Measurements from ENCODE around the gene STX1B. TPM values are rescaled to one million over a fixed set of nuclear protein-coding genes. Genes with fewer than 3 reads are reported as not detected.
"Not testable (repeated sequence)": the region's sequence is repeated elsewhere in the genome, so short reads cannot be mapped to it uniquely, and the experiment has no call there.

The STX1B gene
- total RNA-seq, 1 donor from 2014 or later = not detected

DNA sequence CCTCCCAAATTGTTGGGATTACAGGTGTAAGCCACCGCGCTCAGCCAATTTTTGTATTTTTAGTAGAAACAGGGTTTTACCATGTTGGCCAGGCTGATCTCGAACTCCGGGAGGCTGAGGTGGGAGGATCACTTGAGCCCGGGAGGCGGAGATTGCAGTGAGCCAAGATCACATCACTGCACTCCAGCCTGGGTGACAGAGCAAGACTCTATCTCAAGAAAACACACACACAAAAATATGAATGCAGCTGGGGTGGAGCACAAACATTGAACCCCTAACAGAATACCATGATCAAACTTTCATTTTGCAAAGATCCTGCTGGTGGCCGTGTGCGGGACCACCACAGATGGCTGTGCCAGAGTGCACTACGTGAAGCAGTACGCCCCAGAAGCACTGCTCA lies 7.3 kb upstream of the STX1B start:
- not testable (repeated sequence) for H3K9me3 ChIP-seq (ENCODE audit: control insufficient read depth in 3 of 3, low read length in 3 of 3); H3K4me1 ChIP-seq (ENCODE audit: control insufficient read depth in 3 of 3, insufficient read depth in 3 of 3, low read length in 3 of 3); H3K4me3 ChIP-seq (ENCODE audit: low read length in 3 of 3); H3K27ac ChIP-seq (ENCODE audit: low read depth, low read length); H3K36me3 ChIP-seq (ENCODE audit: control insufficient read depth in 3 of 3, insufficient read depth in 3 of 3, low read length in 3 of 3); H3K9ac ChIP-seq (ENCODE audit: low read depth in 1 of 3, low read length in 3 of 3)
- H3K27me3 ChIP-seq (ENCODE audit: control insufficient read depth in 3 of 3, insufficient read depth in 3 of 3, low read length in 3 of 3) = peaks cover 9 to 19% (median 10%) of the 10 kb centered on the region in 3 donors

- H3K27ac ChIP-seq (ENCODE audit: low read depth, low read length) = no peak overlapping the region
- H3K9ac ChIP-seq (ENCODE audit: low read depth in 1 of 3, low read length in 3 of 3) = no peak overlapping the region
- no peaks in the 10 kb centered on the region for H3K36me3 ChIP-seq (ENCODE audit: control insufficient read depth in 3 of 3, insufficient read depth in 3 of 3, low read length in 3 of 3)
- no peaks in the 10 kb centered on the region for H3K9me3 ChIP-seq (ENCODE audit: control insufficient read depth in 3 of 3, low read length in 3 of 3)
- H3K27me3 ChIP-seq (ENCODE audit: control insufficient read depth in 3 of 3, insufficient read depth in 3 of 3, low read length in 3 of 3) = peaks cover 21 to 34% (median 21%) of the 10 kb centered on the region in 3 donors
- no peak overlapping the region for H3K4me3 ChIP-seq (ENCODE audit: low read length in 3 of 3)
- no peaks in the 10 kb centered on the region for H3K4me1 ChIP-seq (ENCODE audit: control insufficient read depth in 3 of 3, insufficient read depth in 3 of 3, low read length in 3 of 3)
These were observed 5.6 kb upstream of the STX1B start for GRCh38 chr16:31016018-31016417.

- H3K4me3 ChIP-seq (ENCODE audit: low read length in 3 of 3); H3K36me3 ChIP-seq (ENCODE audit: control insufficient read depth in 3 of 3, insufficient read depth in 3 of 3, low read length in 3 of 3); H3K9ac ChIP-seq (ENCODE audit: low read depth in 1 of 3, low read length in 3 of 3); H3K9me3 ChIP-seq (ENCODE audit: control insufficient read depth in 3 of 3, low read length in 3 of 3); H3K27ac ChIP-seq (ENCODE audit: low read depth, low read length); H3K4me1 ChIP-seq (ENCODE audit: control insufficient read depth in 3 of 3, insufficient read depth in 3 of 3, low read length in 3 of 3): not testable (repeated sequence)
- H3K27me3 ChIP-seq (ENCODE audit: control insufficient read depth in 3 of 3, insufficient read depth in 3 of 3, low read length in 3 of 3) = peaks cover 42 to 54% (median 42%) of the 10 kb centered on the region in 3 donors
These were observed 2.9 kb upstream of the STX1B start for GRCh38 chr16:31013292-31013691.

DNA sequence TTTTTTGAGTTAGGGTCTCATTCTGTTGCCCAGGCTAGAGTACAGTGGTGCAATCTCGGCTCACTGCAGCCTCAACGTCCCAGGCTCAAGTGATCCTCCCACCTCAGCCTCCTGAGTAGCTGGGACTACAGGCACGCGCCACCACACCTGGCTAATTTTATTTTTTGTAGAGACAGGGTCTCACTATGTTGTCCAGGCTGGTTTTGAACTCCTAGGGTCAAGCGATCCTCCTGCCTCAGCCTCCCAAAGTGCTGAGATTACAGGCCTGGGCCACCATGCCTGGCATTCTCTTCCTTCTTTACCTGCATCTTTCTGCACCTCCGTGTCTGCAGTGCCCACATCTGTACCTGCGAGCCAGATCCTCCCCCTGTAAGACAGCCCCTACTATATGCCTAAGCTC lies 1.4 kb upstream of the STX1B start:
- not testable (repeated sequence) for H3K36me3 ChIP-seq (ENCODE audit: control insufficient read depth in 3 of 3, insufficient read depth in 3 of 3, low read length in 3 of 3); H3K9ac ChIP-seq (ENCODE audit: low read depth in 1 of 3, low read length in 3 of 3); H3K4me3 ChIP-seq (ENCODE audit: low read length in 3 of 3); H3K4me1 ChIP-seq (ENCODE audit: control insufficient read depth in 3 of 3, insufficient read depth in 3 of 3, low read length in 3 of 3); H3K9me3 ChIP-seq (ENCODE audit: control insufficient read depth in 3 of 3, low read length in 3 of 3); H3K27ac ChIP-seq (ENCODE audit: low read depth, low read length)
- peaks cover 47 to 62% (median 53%) of the 10 kb centered on the region in 3 donors for H3K27me3 ChIP-seq (ENCODE audit: control insufficient read depth in 3 of 3, insufficient read depth in 3 of 3, low read length in 3 of 3)

DNA sequence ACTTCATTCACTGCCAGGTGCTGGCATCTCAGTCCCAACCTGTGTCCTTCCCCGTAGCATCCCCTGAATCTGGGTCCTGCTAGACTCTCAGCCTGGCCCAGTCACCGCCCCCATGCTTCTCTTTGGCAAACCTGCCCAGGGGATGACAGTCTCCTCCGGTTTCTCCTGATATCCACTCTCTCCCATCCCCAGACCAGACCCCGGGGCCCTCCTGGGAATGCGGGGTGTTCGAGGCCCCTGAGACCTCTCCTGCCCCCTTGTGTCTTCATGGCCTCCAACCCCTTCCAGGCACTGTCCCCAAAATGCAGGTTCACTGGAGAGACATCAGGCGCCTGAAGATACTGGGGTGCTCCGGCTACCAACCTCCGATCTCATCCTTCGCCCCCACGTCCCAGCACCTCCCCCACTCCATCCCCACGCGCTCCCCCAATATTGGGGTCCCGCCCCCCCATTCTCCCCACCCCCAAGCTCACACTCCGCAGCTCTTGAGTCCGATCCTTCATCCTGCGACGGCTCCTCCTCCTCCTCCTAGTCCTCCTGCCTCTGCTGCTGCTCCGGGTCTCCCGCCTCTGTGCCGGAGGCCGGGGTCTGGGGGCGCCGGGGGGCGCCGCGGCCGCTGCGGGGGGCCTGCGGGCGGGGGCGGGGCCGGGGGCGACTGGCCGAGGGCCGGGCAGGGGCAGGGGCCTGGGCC lies 399 bp downstream of the STX1B start:
- H3K4me3 ChIP-seq (ENCODE audit: low read length in 3 of 3) = no peak overlapping the region
- H3K9me3 ChIP-seq (ENCODE audit: control insufficient read depth in 3 of 3, low read length in 3 of 3) = no peaks in the 10 kb centered on the region
- no peaks in the 10 kb centered on the region for H3K4me1 ChIP-seq (ENCODE audit: control insufficient read depth in 3 of 3, insufficient read depth in 3 of 3, low read length in 3 of 3)
- H3K36me3 ChIP-seq (ENCODE audit: control insufficient read depth in 3 of 3, insufficient read depth in 3 of 3, low read length in 3 of 3) = no peaks in the 10 kb centered on the region
- peaks cover 44 to 59% (median 53%) of the 10 kb centered on the region in 3 donors for H3K27me3 ChIP-seq (ENCODE audit: control insufficient read depth in 3 of 3, insufficient read depth in 3 of 3, low read length in 3 of 3)
- no peak overlapping the region for H3K9ac ChIP-seq (ENCODE audit: low read depth in 1 of 3, low read length in 3 of 3)
- no peak overlapping the region for H3K27ac ChIP-seq (ENCODE audit: low read depth, low read length)

- Histone ChIP-seq H3K4me3 (ENCODE audit: low read length in 3 of 3) (no peak overlapping the region), H3K9ac (ENCODE audit: low read depth in 1 of 3, low read length in 3 of 3) (no peak overlapping the region), H3K27me3 (ENCODE audit: control insufficient read depth in 3 of 3, insufficient read depth in 3 of 3, low read length in 3 of 3) (peaks cover 40 to 57% (median 50%) of the 10 kb centered on the region in 3 donors), H3K36me3 (ENCODE audit: control insufficient read depth in 3 of 3, insufficient read depth in 3 of 3, low read length in 3 of 3) (no peaks in the 10 kb centered on the region), H3K4me1 (ENCODE audit: control insufficient read depth in 3 of 3, insufficient read depth in 3 of 3, low read length in 3 of 3) (no peaks in the 10 kb centered on the region), H3K9me3 (ENCODE audit: control insufficient read depth in 3 of 3, low read length in 3 of 3) (no peaks in the 10 kb centered on the region), H3K27ac (ENCODE audit: low read depth, low read length) (no peak overlapping the region)
These were observed 1.3 kb downstream of the STX1B start for GRCh38 chr16:31009120-31009519.

GRCh38 chr16:31008551-31008950 lies 1.9 kb downstream of the STX1B start:
- H3K4me3 ChIP-seq (ENCODE audit: low read length in 3 of 3) = no peak overlapping the region
- no peaks in the 10 kb centered on the region for H3K4me1 ChIP-seq (ENCODE audit: control insufficient read depth in 3 of 3, insufficient read depth in 3 of 3, low read length in 3 of 3)
- peaks cover 39 to 55% (median 50%) of the 10 kb centered on the region in 3 donors for H3K27me3 ChIP-seq (ENCODE audit: control insufficient read depth in 3 of 3, insufficient read depth in 3 of 3, low read length in 3 of 3)
- H3K9ac ChIP-seq (ENCODE audit: low read depth in 1 of 3, low read length in 3 of 3) = no peak overlapping the region
- no peaks in the 10 kb centered on the region for H3K9me3 ChIP-seq (ENCODE audit: control insufficient read depth in 3 of 3, low read length in 3 of 3)
- H3K36me3 ChIP-seq (ENCODE audit: control insufficient read depth in 3 of 3, insufficient read depth in 3 of 3, low read length in 3 of 3) = no peaks in the 10 kb centered on the region
- H3K27ac ChIP-seq (ENCODE audit: low read depth, low read length) = no peak overlapping the region

- H3K36me3 ChIP-seq (ENCODE audit: control insufficient read depth in 3 of 3, insufficient read depth in 3 of 3, low read length in 3 of 3) = no peaks in the 10 kb centered on the region
- H3K9ac ChIP-seq (ENCODE audit: low read depth in 1 of 3, low read length in 3 of 3) = no peak overlapping the region
- no peak overlapping the region for H3K27ac ChIP-seq (ENCODE audit: low read depth, low read length)
- H3K27me3 ChIP-seq (ENCODE audit: control insufficient read depth in 3 of 3, insufficient read depth in 3 of 3, low read length in 3 of 3) = peaks cover 37 to 52% (median 48%) of the 10 kb centered on the region in 3 donors
- no peaks in the 10 kb centered on the region for H3K4me1 ChIP-seq (ENCODE audit: control insufficient read depth in 3 of 3, insufficient read depth in 3 of 3, low read length in 3 of 3)
- no peak overlapping the region for H3K4me3 ChIP-seq (ENCODE audit: low read length in 3 of 3)
- H3K9me3 ChIP-seq (ENCODE audit: control insufficient read depth in 3 of 3, low read length in 3 of 3) = no peaks in the 10 kb centered on the region
These were observed 2.3 kb downstream of the STX1B start for GRCh38 chr16:31008149-31008548.

GRCh38 chr16:31007684-31008083 lies 2.8 kb downstream of the STX1B start:
- Histone ChIP-seq H3K36me3 (ENCODE audit: control insufficient read depth in 3 of 3, insufficient read depth in 3 of 3, low read length in 3 of 3) (no peaks in the 10 kb centered on the region), H3K9ac (ENCODE audit: low read depth in 1 of 3, low read length in 3 of 3) (no peak overlapping the region), H3K4me1 (ENCODE audit: control insufficient read depth in 3 of 3, insufficient read depth in 3 of 3, low read length in 3 of 3) (peaks cover 0 to 3% (median 0%) of the 10 kb centered on the region in 3 donors), H3K27ac (ENCODE audit: low read depth, low read length) (no peak overlapping the region), H3K27me3 (ENCODE audit: control insufficient read depth in 3 of 3, insufficient read depth in 3 of 3, low read length in 3 of 3) (peaks cover 37 to 55% (median 48%) of the 10 kb centered on the region in 3 donors), H3K9me3 (ENCODE audit: control insufficient read depth in 3 of 3, low read length in 3 of 3) (no peaks in the 10 kb centered on the region), H3K4me3 (ENCODE audit: low read length in 3 of 3) (no peak overlapping the region)

- H3K9me3 ChIP-seq (ENCODE audit: control insufficient read depth in 3 of 3, low read length in 3 of 3) = no peaks in the 10 kb centered on the region
- H3K4me3 ChIP-seq (ENCODE audit: low read length in 3 of 3) = no peak overlapping the region
- no peaks in the 10 kb centered on the region for H3K36me3 ChIP-seq (ENCODE audit: control insufficient read depth in 3 of 3, insufficient read depth in 3 of 3, low read length in 3 of 3)
- H3K9ac ChIP-seq (ENCODE audit: low read depth in 1 of 3, low read length in 3 of 3) = no peak overlapping the region
- peaks cover 37 to 55% (median 44%) of the 10 kb centered on the region in 3 donors for H3K27me3 ChIP-seq (ENCODE audit: control insufficient read depth in 3 of 3, insufficient read depth in 3 of 3, low read length in 3 of 3)
- peaks cover 0 to 6% (median 3%) of the 10 kb centered on the region in 3 donors for H3K4me1 ChIP-seq (ENCODE audit: control insufficient read depth in 3 of 3, insufficient read depth in 3 of 3, low read length in 3 of 3)
- no peak overlapping the region for H3K27ac ChIP-seq (ENCODE audit: low read depth, low read length)
These were observed 3.8 kb downstream of the STX1B start for GRCh38 chr16:31006589-31006988.
